HepG2 (cell line): ENCODE data around the gene CPLANE2. TPM values are rescaled to one million over a fixed set of nuclear protein-coding genes. Genes with fewer than 3 reads are reported as not detected.

Experiments used
- CHCHD3 ChIP-seq: sonication (generic); formaldehyde crosslinking; IDR thresholded peaks from 2 replicates; pipeline ENCODE4 v1.8.0; 2022; ENCODE audit warnings: mild to moderate bottlenecking, missing genetic modification reagents, moderate library complexity
- DMAP1 ChIP-seq: IDR thresholded peaks from 2 replicates; pipeline ENCODE4 v1.6.1; 2016
- LCORL ChIP-seq, 2 experiments: fragments of 450-650 bp in 1 of 2; sonication (generic) in 1 of 2; formaldehyde crosslinking in 1 of 2; IDR thresholded peaks; 2 replicates each; pipeline versions ENCODE4 v1.5.0 to v1.6.1; 2017 to 2020; ENCODE audit warnings: antibody characterized with exemption in 1 of 2, missing genetic modification reagents in 1 of 2
- NFIB ChIP-seq: sonication (generic); formaldehyde crosslinking; IDR thresholded peaks from 2 replicates; pipeline ENCODE4 v1.9.0; 2021; ENCODE audit warnings: missing genetic modification reagents, mild to moderate bottlenecking, borderline replicate concordance
- POGZ ChIP-seq: sonication (generic); formaldehyde crosslinking; IDR thresholded peaks from 2 replicates; pipeline ENCODE4 v1.4.0; 2020; ENCODE audit warnings: mild to moderate bottlenecking, missing genetic modification reagents
- RBAK ChIP-seq: sonication (generic); formaldehyde crosslinking; IDR thresholded peaks from 2 replicates; pipeline ENCODE4 v1.5.1; 2020; ENCODE audit warnings: mild to moderate bottlenecking, missing genetic modification reagents
- RBFOX2 ChIP-seq: fragments of 200-400 bp; formaldehyde crosslinking; IDR thresholded peaks from 2 replicates; pipeline ENCODE4 v1.6.1; 2017; ENCODE audit warnings: low read depth, mild to moderate bottlenecking, low read length
- SIX1 ChIP-seq: sonication (generic); formaldehyde crosslinking; IDR thresholded peaks from 2 replicates; pipeline ENCODE4 v1.4.0; 2020; ENCODE audit warnings: missing genetic modification reagents, borderline replicate concordance
- SMYD3 ChIP-seq: sonication (generic); formaldehyde crosslinking; IDR thresholded peaks from 2 replicates; pipeline ENCODE4 v1.8.1; 2023; ENCODE audit warnings: mild to moderate bottlenecking, missing genetic modification reagents
- ZNF354B ChIP-seq: sonication (generic); formaldehyde crosslinking; IDR thresholded peaks from 2 replicates; pipeline ENCODE4 v1.8.0; 2022; ENCODE audit warnings: mild to moderate bottlenecking, missing genetic modification reagents
- ZNF660 ChIP-seq: sonication (generic); formaldehyde crosslinking; IDR thresholded peaks from 2 replicates; pipeline ENCODE4 v1.5.1; 2020; ENCODE audit warnings: mild to moderate bottlenecking, low read depth, missing genetic modification reagents, borderline replicate concordance
- ZNF850 ChIP-seq: sonication (generic); formaldehyde crosslinking; conservative IDR thresholded peaks from 2 replicates; pipeline ENCODE4 v1.9.0; 2021; ENCODE audit warnings: mild to moderate bottlenecking, missing genetic modification reagents
- ZSCAN21 ChIP-seq: sonication (generic); formaldehyde crosslinking; IDR thresholded peaks from 2 replicates; pipeline ENCODE4 v1.8.0; 2022; ENCODE audit warnings: mild to moderate bottlenecking, missing genetic modification reagents, moderate library complexity, borderline replicate concordance
- polyA plus RNA-seq, 8 experiments: library from polyadenylated mRNA; depleted of rRNA in 3 of 8; stranded (reverse) in 7 of 8; unstranded in 1 of 8; fragments of >200 nt; fragmentation: Illumina TruSeq in 4 of 8; extraction: Trizol in 4 of 8; gene quantifications; 2 replicates each; pipeline versions ENCODE4 v1.2.1 to v1.2.3, GENCODE V29; 2011 to 2016; ENCODE audit warnings: low read depth in 4 of 8, missing spikeins in 1 of 8, mixed read lengths in 1 of 8; ENCODE audit not compliant: insufficient read depth in 1 of 8
- total RNA-seq, 5 experiments: library from RNA; depleted of rRNA; stranded (reverse); fragments of >200 nt; fragmentation: Illumina TruSeq; extraction: Trizol; gene quantifications; 2 replicates each; pipeline ENCODE4 v1.2.3, GENCODE V29; 2016; ENCODE audit warnings: low read depth in 1 of 5
- TF ChIP-seq, protein P1 (sequence below): IDR thresholded peaks from 2 replicates; pipeline ENCODE4 v1.6.1; 2018; ENCODE audit warnings: missing genetic modification reagents
- TF ChIP-seq, protein P2 (sequence below): IDR thresholded peaks from 2 replicates; pipeline ENCODE4 v1.6.1; 2012; ENCODE audit warnings: low read depth, low read length, improper control_type of control experiment
- TF ChIP-seq, protein P3 (sequence below): sonication (generic); formaldehyde crosslinking; IDR thresholded peaks from 2 replicates; pipeline ENCODE4 v1.5.1; 2020; ENCODE audit warnings: missing genetic modification reagents, mild to moderate bottlenecking, borderline replicate concordance
- TF ChIP-seq, protein P4 (sequence below): sonication (generic); formaldehyde crosslinking; IDR thresholded peaks from 2 replicates; pipeline ENCODE4 v1.4.0; 2020; ENCODE audit warnings: missing genetic modification reagents, low read depth, mild to moderate bottlenecking, borderline replicate concordance
- TF ChIP-seq, protein P5 (sequence below): sonication (generic); IDR thresholded peaks from 2 replicates; pipeline ENCODE4 v1.6.1; 2016; ENCODE audit warnings: low read depth, borderline replicate concordance
- TF ChIP-seq, protein P6 (sequence below): IDR thresholded peaks from 2 replicates; pipeline ENCODE4 v1.6.1; 2012; ENCODE audit warnings: inconsistent platforms
- TF ChIP-seq, protein P7 (sequence below): sonication (generic); formaldehyde crosslinking; IDR thresholded peaks from 2 replicates; pipeline ENCODE4 v1.8.1; 2023; ENCODE audit warnings: mild to moderate bottlenecking, missing genetic modification reagents, borderline replicate concordance
- TF ChIP-seq, protein P8 (sequence below): sonication (generic); formaldehyde crosslinking; IDR thresholded peaks from 2 replicates; pipeline ENCODE4 v1.5.0; 2020; ENCODE audit warnings: missing genetic modification reagents

Gene CPLANE2
- total and polyA plus RNA-seq, 2 of the 13 experiments (the other 11 are each of a cell fraction or from before 2014, with no cell fraction given) = 0.29 to 1.6 TPM

DNA sequence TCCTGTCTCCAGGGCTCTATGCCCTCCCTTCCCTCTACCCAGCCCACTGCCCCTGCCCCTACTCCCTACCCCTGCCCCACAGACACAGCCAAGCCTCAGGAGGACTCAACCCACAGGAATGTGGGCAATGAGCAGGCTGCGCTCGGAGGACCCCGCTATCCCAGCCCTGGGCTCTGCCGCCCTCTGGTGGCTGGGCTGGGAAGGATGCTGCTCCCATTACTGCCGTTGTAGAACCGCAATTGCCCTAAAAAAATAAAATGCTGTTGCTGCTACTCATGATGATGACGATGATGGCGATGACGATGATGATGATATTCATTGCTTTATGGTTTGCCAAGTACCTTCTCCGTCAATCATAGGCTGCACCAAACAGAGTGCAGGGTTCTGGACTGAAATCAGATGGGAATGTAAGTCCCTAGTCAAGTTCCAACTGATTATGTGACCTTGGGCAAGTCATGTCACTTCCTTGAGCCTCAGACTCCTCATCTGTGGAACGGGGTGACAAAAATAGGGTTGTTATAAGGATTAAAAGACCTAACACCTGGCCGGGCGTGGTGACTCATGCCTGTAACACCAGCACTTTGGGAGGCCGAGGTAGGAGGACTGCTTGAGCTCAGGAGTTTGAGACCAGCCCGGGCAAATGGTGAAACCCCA lies 49.1 kb downstream of the CPLANE2 start (continued):
- TF ChIP-seq, protein P1, sequence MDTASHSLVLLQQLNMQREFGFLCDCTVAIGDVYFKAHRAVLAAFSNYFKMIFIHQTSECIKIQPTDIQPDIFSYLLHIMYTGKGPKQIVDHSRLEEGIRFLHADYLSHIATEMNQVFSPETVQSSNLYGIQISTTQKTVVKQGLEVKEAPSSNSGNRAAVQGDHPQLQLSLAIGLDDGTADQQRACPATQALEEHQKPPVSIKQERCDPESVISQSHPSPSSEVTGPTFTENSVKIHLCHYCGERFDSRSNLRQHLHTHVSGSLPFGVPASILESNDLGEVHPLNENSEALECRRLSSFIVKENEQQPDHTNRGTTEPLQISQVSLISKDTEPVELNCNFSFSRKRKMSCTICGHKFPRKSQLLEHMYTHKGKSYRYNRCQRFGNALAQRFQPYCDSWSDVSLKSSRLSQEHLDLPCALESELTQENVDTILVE = 0 out of 2 replicates have a peak, but pooled peaks have one; percentile 34
- TF ChIP-seq, protein P2, sequence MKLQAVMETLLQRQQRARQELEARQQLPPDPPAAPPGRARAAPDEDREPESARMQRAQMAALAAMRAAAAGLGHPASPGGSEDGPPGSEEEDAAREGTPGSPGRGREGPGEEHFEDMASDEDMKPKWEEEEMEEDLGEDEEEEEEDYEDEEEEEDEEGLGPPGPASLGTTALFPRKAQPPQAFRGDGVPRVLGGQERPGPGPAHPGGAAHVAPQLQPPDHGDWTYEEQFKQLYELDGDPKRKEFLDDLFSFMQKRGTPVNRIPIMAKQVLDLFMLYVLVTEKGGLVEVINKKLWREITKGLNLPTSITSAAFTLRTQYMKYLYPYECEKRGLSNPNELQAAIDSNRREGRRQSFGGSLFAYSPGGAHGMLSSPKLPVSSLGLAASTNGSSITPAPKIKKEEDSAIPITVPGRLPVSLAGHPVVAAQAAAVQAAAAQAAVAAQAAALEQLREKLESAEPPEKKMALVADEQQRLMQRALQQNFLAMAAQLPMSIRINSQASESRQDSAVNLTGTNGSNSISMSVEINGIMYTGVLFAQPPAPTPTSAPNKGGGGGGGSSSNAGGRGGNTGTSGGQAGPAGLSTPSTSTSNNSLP = no peak
- TF ChIP-seq, protein P3, sequence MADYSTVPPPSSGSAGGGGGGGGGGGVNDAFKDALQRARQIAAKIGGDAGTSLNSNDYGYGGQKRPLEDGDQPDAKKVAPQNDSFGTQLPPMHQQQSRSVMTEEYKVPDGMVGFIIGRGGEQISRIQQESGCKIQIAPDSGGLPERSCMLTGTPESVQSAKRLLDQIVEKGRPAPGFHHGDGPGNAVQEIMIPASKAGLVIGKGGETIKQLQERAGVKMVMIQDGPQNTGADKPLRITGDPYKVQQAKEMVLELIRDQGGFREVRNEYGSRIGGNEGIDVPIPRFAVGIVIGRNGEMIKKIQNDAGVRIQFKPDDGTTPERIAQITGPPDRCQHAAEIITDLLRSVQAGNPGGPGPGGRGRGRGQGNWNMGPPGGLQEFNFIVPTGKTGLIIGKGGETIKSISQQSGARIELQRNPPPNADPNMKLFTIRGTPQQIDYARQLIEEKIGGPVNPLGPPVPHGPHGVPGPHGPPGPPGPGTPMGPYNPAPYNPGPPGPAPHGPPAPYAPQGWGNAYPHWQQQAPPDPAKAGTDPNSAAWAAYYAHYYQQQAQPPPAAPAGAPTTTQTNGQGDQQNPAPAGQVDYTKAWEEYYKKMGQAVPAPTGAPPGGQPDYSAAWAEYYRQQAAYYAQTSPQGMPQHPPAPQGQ (CRISPR knock-in tag) = peak; percentile 37; the same call in 1 of the 2 replicates
- TF ChIP-seq POGZ (CRISPR knock-in tag) = no peak
- no peak for TF ChIP-seq DMAP1 (CRISPR knock-in tag)
- no peak for TF ChIP-seq LCORL (IDR thresholded peaks at IDR 0.05)
- peak; percentile 76 for TF ChIP-seq LCORL (CRISPR knock-in tag; IDR thresholded peaks at IDR 0.05)
- no peak for TF ChIP-seq SIX1 (CRISPR knock-in tag)
- TF ChIP-seq SMYD3 (CRISPR knock-in tag) = no peak
- TF ChIP-seq ZNF660 = no peak
- TF ChIP-seq, protein P4, sequence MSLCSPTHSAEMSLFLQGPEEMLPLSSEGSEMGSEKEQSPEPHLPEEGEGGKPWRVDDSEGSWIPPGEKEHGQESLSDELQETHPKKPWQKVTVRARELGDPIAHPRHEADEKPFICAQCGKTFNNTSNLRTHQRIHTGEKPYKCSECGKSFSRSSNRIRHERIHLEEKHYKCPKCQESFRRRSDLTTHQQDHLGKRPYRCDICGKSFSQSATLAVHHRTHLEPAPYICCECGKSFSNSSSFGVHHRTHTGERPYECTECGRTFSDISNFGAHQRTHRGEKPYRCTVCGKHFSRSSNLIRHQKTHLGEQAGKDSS = 0 out of 2 replicates have a peak, but pooled peaks have one; percentile 45
- TF ChIP-seq, protein P5, sequence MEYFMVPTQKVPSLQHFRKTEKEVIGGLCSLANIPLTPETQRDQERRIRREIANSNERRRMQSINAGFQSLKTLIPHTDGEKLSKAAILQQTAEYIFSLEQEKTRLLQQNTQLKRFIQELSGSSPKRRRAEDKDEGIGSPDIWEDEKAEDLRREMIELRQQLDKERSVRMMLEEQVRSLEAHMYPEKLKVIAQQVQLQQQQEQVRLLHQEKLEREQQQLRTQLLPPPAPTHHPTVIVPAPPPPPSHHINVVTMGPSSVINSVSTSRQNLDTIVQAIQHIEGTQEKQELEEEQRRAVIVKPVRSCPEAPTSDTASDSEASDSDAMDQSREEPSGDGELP = no peak
- TF ChIP-seq NFIB (CRISPR knock-in tag) = no peak
- no peak; the same call in 1 of the 2 replicates for TF ChIP-seq ZSCAN21
- no peak for TF ChIP-seq ZNF850 (CRISPR knock-in tag)
- TF ChIP-seq RBFOX2 = no peak
- no peak for TF ChIP-seq RBAK (CRISPR knock-in tag)
- no peak for TF ChIP-seq ZNF354B (CRISPR knock-in tag)
- TF ChIP-seq CHCHD3 (CRISPR knock-in tag) = no peak
- TF ChIP-seq, protein P6, sequence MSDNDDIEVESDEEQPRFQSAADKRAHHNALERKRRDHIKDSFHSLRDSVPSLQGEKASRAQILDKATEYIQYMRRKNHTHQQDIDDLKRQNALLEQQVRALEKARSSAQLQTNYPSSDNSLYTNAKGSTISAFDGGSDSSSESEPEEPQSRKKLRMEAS = peak; percentile 45; the same call in 1 of the 2 replicates
- TF ChIP-seq, protein P7, sequence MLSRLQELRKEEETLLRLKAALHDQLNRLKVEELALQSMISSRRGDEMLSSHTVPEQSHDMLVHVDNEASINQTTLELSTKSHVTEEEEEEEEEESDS (CRISPR knock-in tag) = no peak
- TF ChIP-seq, protein P8, sequence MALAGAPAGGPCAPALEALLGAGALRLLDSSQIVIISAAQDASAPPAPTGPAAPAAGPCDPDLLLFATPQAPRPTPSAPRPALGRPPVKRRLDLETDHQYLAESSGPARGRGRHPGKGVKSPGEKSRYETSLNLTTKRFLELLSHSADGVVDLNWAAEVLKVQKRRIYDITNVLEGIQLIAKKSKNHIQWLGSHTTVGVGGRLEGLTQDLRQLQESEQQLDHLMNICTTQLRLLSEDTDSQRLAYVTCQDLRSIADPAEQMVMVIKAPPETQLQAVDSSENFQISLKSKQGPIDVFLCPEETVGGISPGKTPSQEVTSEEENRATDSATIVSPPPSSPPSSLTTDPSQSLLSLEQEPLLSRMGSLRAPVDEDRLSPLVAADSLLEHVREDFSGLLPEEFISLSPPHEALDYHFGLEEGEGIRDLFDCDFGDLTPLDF (CRISPR knock-in tag) = no peak
